K562 (cell line): ENCODE data around the gene OR10H5. TPM values are rescaled to one million over a fixed set of nuclear protein-coding genes. Genes with fewer than 3 reads are reported as not detected.

ENCODE experiments used
- CHD4 ChIP-seq: fragments of 200-600 bp; sonication (generic); IDR thresholded peaks from 3 replicates; pipeline ENCODE4 v1.6.1; 2012; ENCODE audit warnings: low read depth, mild to moderate bottlenecking, mixed read lengths, low read length, inconsistent platforms; ENCODE audit not compliant: insufficient read depth, insufficient replicate concordance, poor library complexity, severe bottlenecking
- HEY1 ChIP-seq: fragments of 250-450 bp; sonication (Bioruptor Pico); IDR thresholded peaks from 2 replicates; pipeline ENCODE4 v1.5.0; 2020; ENCODE audit warnings: mild to moderate bottlenecking, moderate library complexity, borderline replicate concordance
- KLF1 ChIP-seq: fragments of 450-650 bp; IDR thresholded peaks from 2 replicates; pipeline ENCODE4 v1.6.1; 2016; ENCODE audit warnings: missing genetic modification characterization, missing compliant biosample characterization
- LARP7 ChIP-seq: fragments of 450-650 bp; IDR thresholded peaks from 2 replicates; pipeline ENCODE4 v1.6.1; 2016
- MED1 ChIP-seq: sonication (generic); formaldehyde crosslinking; IDR thresholded peaks from 2 replicates; pipeline ENCODE4 v1.8.1; 2023; ENCODE audit warnings: missing genetic modification reagents, borderline replicate concordance
- NCOA2 ChIP-seq, 2 experiments: fragments of 450-650 bp; IDR thresholded peaks; 2 replicates each; pipeline ENCODE4 v1.6.1; 2018; ENCODE audit warnings: mild to moderate bottlenecking in 2 of 2, moderate library complexity in 1 of 2; ENCODE audit not compliant: partially characterized antibody in 2 of 2
- NEUROD1 ChIP-seq: fragments of 150-350 bp; IDR thresholded peaks from 2 replicates; pipeline ENCODE4 v1.6.1; 2014; ENCODE audit warnings: borderline replicate concordance, low read length, low read depth; ENCODE audit not compliant: partially characterized antibody
- NFATC3 ChIP-seq: fragments of 450-650 bp; IDR thresholded peaks from 2 replicates; pipeline ENCODE4 v1.6.1; 2017; ENCODE audit warnings: mild to moderate bottlenecking
- NFE2 ChIP-seq: IDR thresholded peaks from 2 replicates; pipeline ENCODE4 v1.6.1; 2014; ENCODE audit warnings: antibody characterized with exemption, low read depth
- NFYB ChIP-seq: IDR thresholded peaks from 2 replicates; pipeline ENCODE4 v1.6.1; 2011; ENCODE audit warnings: mild to moderate bottlenecking, moderate library complexity; ENCODE audit not compliant: insufficient read length; ENCODE audit errors: extremely low read depth
- PURB ChIP-seq: sonication (generic); formaldehyde crosslinking; IDR thresholded peaks from 2 replicates; pipeline ENCODE4 v1.9.0; 2021; ENCODE audit warnings: low read depth, mild to moderate bottlenecking, missing genetic modification reagents
- RBFOX2 ChIP-seq: fragments of 200-400 bp; formaldehyde crosslinking; IDR thresholded peaks from 2 replicates; pipeline ENCODE4 v1.6.1; 2017; ENCODE audit warnings: low read depth, mild to moderate bottlenecking, low read length, moderate library complexity
- SIN3B ChIP-seq: fragments of 450-650 bp; IDR thresholded peaks from 2 replicates; pipeline ENCODE4 v1.6.1; 2017; ENCODE audit warnings: low read depth, mild to moderate bottlenecking, moderate library complexity
- SMAD4 ChIP-seq: fragments of 250-450 bp; sonication (Bioruptor Pico); conservative IDR thresholded peaks from 2 replicates; pipeline ENCODE4 v1.8.0; 2021; ENCODE audit warnings: inconsistent platforms, mild to moderate bottlenecking, moderate library complexity
- ZNF134 ChIP-seq: fragments of 250-450 bp; sonication (Bioruptor Pico); conservative IDR thresholded peaks from 2 replicates; pipeline ENCODE4 v1.4.0; 2020
- ZNF24 ChIP-seq: fragments of 450-650 bp; IDR thresholded peaks from 2 replicates; pipeline ENCODE4 v1.6.1; 2016
- ZNF282 ChIP-seq: sonication (generic); formaldehyde crosslinking; IDR thresholded peaks from 2 replicates; pipeline ENCODE4 v1.8.1; 2023; ENCODE audit warnings: missing genetic modification reagents
- ZNF444 ChIP-seq: fragments of 250-450 bp; sonication (Bioruptor Pico); IDR thresholded peaks from 2 replicates; pipeline ENCODE4 v1.4.0; 2020; ENCODE audit warnings: mild to moderate bottlenecking, moderate library complexity
- ZNF644 ChIP-seq: fragments of 200-800 bp; sonication (Bioruptor generic); IDR thresholded peaks from 2 replicates; pipeline ENCODE4 v1.6.1; 2016; ENCODE audit warnings: low read depth, missing genetic modification characterization, missing compliant biosample characterization
- polyA plus RNA-seq, 8 experiments: library from polyadenylated mRNA; depleted of rRNA in 4 of 8; stranded (reverse) in 5 of 8; unstranded in 3 of 8; fragments of >200 nt; fragmentation: Nextera tagmentation in 2 of 8; fragmentation: Illumina TruSeq in 1 of 8; extraction: Ambion mirVana in 2 of 8; extraction: Trizol in 1 of 8; gene quantifications; 2 replicates each; pipeline versions ENCODE4 v1.2.1 to v1.2.3, GENCODE V29; 2011 to 2014; ENCODE audit warnings: inconsistent platforms in 1 of 8, missing spikeins in 1 of 8
- total RNA-seq, 7 experiments: library from RNA; depleted of rRNA in 6 of 7; stranded (reverse); fragments of >200 nt in 6 of 7; fragmentation: Illumina TruSeq in 2 of 7; extraction: Trizol in 2 of 7; gene quantifications; 2 replicates each; pipeline versions ENCODE4 v1.2.1 to v1.2.3, GENCODE V29; 2011 to 2021; ENCODE audit warnings: low replicate concordance in 1 of 7
- TF ChIP-seq, protein P1 (sequence below), 3 experiments: fragments of 200-800 bp in 1 of 3; sonication (Bioruptor generic) in 1 of 3; sonication (generic) in 1 of 3; formaldehyde crosslinking in 1 of 3; IDR thresholded peaks; 2 replicates each; pipeline versions ENCODE4 v1.6.1 to v1.8.0; 2016 to 2022; ENCODE audit warnings: mild to moderate bottlenecking in 2 of 3, missing compliant biosample characterization in 2 of 3, missing genetic modification characterization in 2 of 3, missing genetic modification reagents in 1 of 3
- TF ChIP-seq, protein P2 (sequence below): fragments of 200-400 bp; formaldehyde crosslinking; IDR thresholded peaks from 2 replicates; pipeline ENCODE4 v1.6.1; 2017; ENCODE audit warnings: mild to moderate bottlenecking, low read depth, low read length, moderate library complexity
- TF ChIP-seq, protein P3 (sequence below): fragments of 450-650 bp; formaldehyde crosslinking; IDR thresholded peaks from 2 replicates; pipeline ENCODE4 v1.4.0; 2020; ENCODE audit warnings: mild to moderate bottlenecking, mixed read lengths
- TF ChIP-seq, protein P4 (sequence below): fragments of 450-650 bp; formaldehyde crosslinking; IDR thresholded peaks from 2 replicates; pipeline ENCODE4 v1.4.0; 2022; ENCODE audit warnings: mild to moderate bottlenecking, moderate library complexity

OR10H5 gene
- total and polyA plus RNA-seq, 9 of the 15 experiments (the other 6 are each of a cell fraction or from before 2014, with no cell fraction given), result not detected

DNA sequence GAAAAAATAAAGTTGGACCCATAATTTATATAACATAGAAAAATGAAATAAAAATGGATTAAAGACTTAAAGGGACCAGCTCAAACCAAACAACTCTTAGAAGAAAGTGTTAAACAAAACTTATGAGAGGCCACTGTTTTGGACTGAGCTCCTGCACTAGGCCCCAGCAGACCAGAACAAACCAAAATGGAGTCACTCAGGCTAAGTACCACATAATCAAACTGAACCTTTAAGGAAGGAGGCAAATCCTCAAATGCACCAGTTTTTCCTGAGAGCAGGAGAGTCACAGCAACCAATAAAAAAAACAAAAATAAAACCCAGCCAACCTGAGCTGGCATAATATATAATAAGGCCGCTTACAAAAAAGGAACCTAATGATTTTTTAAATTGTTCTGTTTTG, 38.3 kb downstream of the OR10H5 start (continued):
- TF ChIP-seq, protein P1, sequence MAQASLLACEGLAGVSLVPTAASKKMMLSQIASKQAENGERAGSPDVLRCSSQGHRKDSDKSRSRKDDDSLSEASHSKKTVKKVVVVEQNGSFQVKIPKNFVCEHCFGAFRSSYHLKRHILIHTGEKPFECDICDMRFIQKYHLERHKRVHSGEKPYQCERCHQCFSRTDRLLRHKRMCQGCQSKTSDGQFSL (CRISPR knock-in tag; IDR thresholded peaks at IDR 0.05), result no peak
- TF ChIP-seq, protein P1 (tag; IDR thresholded peaks at IDR 0.05), result peak in 1 of 2 experiments; percentile 90; a peak in 2 of 4 replicates
- TF ChIP-seq PURB (CRISPR knock-in tag) (no peak), RBFOX2 (no peak), NFE2 (no peak), ZNF644 (tag) (peak; percentile 89; the same call in 1 of the 2 replicates), NCOA2 (IDR thresholded peaks at IDR 0.05; ENCODE audit: partially characterized antibody in 2 of 2) (no peak), ZNF134 (0 out of 2 replicates have a peak, but pooled peaks have one; percentile 50), KLF1 (tag) (no peak), SIN3B (no peak), ZNF282 (CRISPR knock-in tag) (no peak), MED1 (CRISPR knock-in tag) (no peak), NFYB (no peak), CHD4 (no peak), ZNF24 (no peak), LARP7 (no peak), NFATC3 (no peak), HEY1 (CRISPR knock-in tag) (no peak), ZNF444 (CRISPR knock-in tag) (no peak), SMAD4 (CRISPR knock-in tag) (peak; percentile 93), NEUROD1 (no peak)
- TF ChIP-seq, protein P2, sequence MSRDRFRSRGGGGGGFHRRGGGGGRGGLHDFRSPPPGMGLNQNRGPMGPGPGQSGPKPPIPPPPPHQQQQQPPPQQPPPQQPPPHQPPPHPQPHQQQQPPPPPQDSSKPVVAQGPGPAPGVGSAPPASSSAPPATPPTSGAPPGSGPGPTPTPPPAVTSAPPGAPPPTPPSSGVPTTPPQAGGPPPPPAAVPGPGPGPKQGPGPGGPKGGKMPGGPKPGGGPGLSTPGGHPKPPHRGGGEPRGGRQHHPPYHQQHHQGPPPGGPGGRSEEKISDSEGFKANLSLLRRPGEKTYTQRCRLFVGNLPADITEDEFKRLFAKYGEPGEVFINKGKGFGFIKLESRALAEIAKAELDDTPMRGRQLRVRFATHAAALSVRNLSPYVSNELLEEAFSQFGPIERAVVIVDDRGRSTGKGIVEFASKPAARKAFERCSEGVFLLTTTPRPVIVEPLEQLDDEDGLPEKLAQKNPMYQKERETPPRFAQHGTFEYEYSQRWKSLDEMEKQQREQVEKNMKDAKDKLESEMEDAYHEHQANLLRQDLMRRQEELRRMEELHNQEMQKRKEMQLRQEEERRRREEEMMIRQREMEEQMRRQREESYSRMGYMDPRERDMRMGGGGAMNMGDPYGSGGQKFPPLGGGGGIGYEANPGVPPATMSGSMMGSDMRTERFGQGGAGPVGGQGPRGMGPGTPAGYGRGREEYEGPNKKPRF, result no peak
- TF ChIP-seq, protein P3, sequence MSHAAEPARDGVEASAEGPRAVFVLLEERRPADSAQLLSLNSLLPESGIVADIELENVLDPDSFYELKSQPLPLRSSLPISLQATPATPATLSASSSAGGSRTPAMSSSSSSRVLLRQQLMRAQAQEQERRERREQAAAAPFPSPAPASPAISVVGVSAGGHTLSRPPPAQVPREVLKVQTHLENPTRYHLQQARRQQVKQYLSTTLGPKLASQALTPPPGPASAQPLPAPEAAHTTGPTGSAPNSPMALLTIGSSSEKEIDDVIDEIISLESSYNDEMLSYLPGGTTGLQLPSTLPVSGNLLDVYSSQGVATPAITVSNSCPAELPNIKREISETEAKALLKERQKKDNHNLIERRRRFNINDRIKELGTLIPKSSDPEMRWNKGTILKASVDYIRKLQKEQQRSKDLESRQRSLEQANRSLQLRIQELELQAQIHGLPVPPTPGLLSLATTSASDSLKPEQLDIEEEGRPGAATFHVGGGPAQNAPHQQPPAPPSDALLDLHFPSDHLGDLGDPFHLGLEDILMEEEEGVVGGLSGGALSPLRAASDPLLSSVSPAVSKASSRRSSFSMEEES (CRISPR knock-in tag), result 0 out of 2 replicates have a peak, but pooled peaks have one; percentile 17
- TF ChIP-seq, protein P4, sequence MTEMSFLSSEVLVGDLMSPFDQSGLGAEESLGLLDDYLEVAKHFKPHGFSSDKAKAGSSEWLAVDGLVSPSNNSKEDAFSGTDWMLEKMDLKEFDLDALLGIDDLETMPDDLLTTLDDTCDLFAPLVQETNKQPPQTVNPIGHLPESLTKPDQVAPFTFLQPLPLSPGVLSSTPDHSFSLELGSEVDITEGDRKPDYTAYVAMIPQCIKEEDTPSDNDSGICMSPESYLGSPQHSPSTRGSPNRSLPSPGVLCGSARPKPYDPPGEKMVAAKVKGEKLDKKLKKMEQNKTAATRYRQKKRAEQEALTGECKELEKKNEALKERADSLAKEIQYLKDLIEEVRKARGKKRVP (CRISPR knock-in tag), result 0 out of 2 replicates have a peak, but pooled peaks have one; percentile 53
